ENCODE data around the gene MAP1LC3B2.

GRCh38 chr12:116588390-116589028, 29.3 kb downstream of the MAP1LC3B2 start:
- TF ChIP-seq PPARA (CRISPR knock-in tag; IDR thresholded peaks at IDR 0.05; ENCODE audit: borderline replicate concordance) (no peak), ZFP3 (CRISPR knock-in tag; IDR thresholded peaks at IDR 0.05) (no peak), PATZ1 (CRISPR knock-in tag; IDR thresholded peaks at IDR 0.05; ENCODE audit: borderline replicate concordance) (no peak), GLIS3 (CRISPR knock-in tag; IDR thresholded peaks at IDR 0.05) (no peak), TOX (CRISPR knock-in tag; IDR thresholded peaks at IDR 0.05; ENCODE audit: borderline replicate concordance) (no peak), ZC3H10 (CRISPR knock-in tag; IDR thresholded peaks at IDR 0.05) (no peak), ZNF565 (CRISPR knock-in tag; conservative IDR thresholded peaks at IDR 0.05; ENCODE audit: low read depth) (no peak), ZFP30 (CRISPR knock-in tag; IDR thresholded peaks at IDR 0.05) (no peak), CREB5 (CRISPR knock-in tag; IDR thresholded peaks at IDR 0.05; ENCODE audit: low read depth) (no peak), TSHZ2 (CRISPR knock-in tag; IDR thresholded peaks at IDR 0.05) (no peak), CSDC2 (CRISPR knock-in tag; IDR thresholded peaks at IDR 0.05) (no peak), BACH2 (CRISPR knock-in tag; IDR thresholded peaks at IDR 0.05; ENCODE audit: borderline replicate concordance) (no peak), ESRRG (CRISPR knock-in tag; IDR thresholded peaks at IDR 0.05) (no peak)
